Prostate gland (tissue), 2 donors: ENCODE results near the gene CEP85. TPM values are rescaled to one million over a fixed set of nuclear protein-coding genes. Genes with fewer than 3 reads are reported as not detected.

ENCODE experiments used
- DNase-seq: peaks from one replicate; pipeline ENCODE4 v3.0.0-alpha.2; 2019; ENCODE audit warnings: low spot score
- H3K27ac ChIP-seq, 2 donors: fragments of 200-600 bp; sonication (generic); 2 replicates each; pipeline ENCODE4 v1.5.1; 2017 to 2019
- H3K27me3 ChIP-seq: fragments of 200-600 bp; sonication (generic); replicated peaks from 2 replicates; pipeline ENCODE4 v1.5.1; 2019; ENCODE audit not compliant: insufficient read depth
- H3K36me3 ChIP-seq, 2 donors: fragments of 200-600 bp; sonication (generic); 1 replicate in 1 of 2; 2 replicates in 1 of 2; pipeline versions ENCODE4 v1.5.1 to v1.8.1; 2017 to 2019
- H3K4me1 ChIP-seq: fragments of 200-600 bp; sonication (generic); replicated peaks from 2 replicates; pipeline ENCODE4 v1.5.1; 2019
- H3K4me3 ChIP-seq, 2 donors: fragments of 200-600 bp; sonication (generic); 2 replicates each; pipeline ENCODE4 v1.5.1; 2017 to 2019
- H3K9me3 ChIP-seq: fragments of 200-600 bp; sonication (generic); 2 replicates; pipeline ENCODE4 v1.5.1; 2017
- CTCF ChIP-seq, 4 experiments: fragments of 200-600 bp in 2 of 4; fragments of 450-650 bp in 2 of 4; sonication (generic) in 2 of 4; IDR thresholded peaks; 1 replicate in 3 of 4; 2 replicates in 1 of 4; pipeline ENCODE4 v1.5.1; 2016 to 2019; ENCODE audit warnings: antibody characterized with exemption in 4 of 4, mild to moderate bottlenecking in 2 of 4, moderate library complexity in 2 of 4
- POLR2A ChIP-seq: fragments of 450-650 bp; IDR thresholded peaks from one replicate; pipeline ENCODE4 v1.6.1; 2016; ENCODE audit warnings: antibody characterized with exemption, mild to moderate bottlenecking
- POLR2AphosphoS5 ChIP-seq: sonication (generic); formaldehyde crosslinking; IDR thresholded peaks from one replicate; pipeline ENCODE4 v1.6.1; 2017; ENCODE audit warnings: antibody characterized with exemption
- WGBS: methylation state at CpG from one replicate; pipeline ENCODE4 v1.1.5; 2018; 5-methylcytosine and 5-hydroxymethylcytosine counted together
- intact Hi-C: fragments of 100-400 bp; cut with DNase I; formaldehyde crosslinking; loops from one replicate; pipeline ENCODE4 v1.14.2; 2022
- total RNA-seq, 2 donors: library from RNA; depleted of rRNA; stranded (reverse); fragments of >200 nt; gene quantifications; one replicate each; pipeline ENCODE4 v1.1.0, GENCODE V29; 2016

CEP85 gene
- total RNA-seq, 2 donors from 2014 or later = 3.4 to 21.0 TPM

GRCh38 chr1:26277719-26278118 lies 43.7 kb downstream of the CEP85 start:
- H3K4me3 ChIP-seq = no peak overlapping the region
- TF ChIP-seq POLR2A (no peak), CTCF (IDR thresholded peaks at IDR 0.05) (no peak), POLR2AphosphoS5 (no peak)
- intact Hi-C loops = loop anchor here (5.0 kb wide), 2 partner anchors 45 to 165 kb away; partner anchors contain the start of genes CEP85 and PDIK1L
- no peaks in the 10 kb centered on the region for H3K27me3 ChIP-seq
- 92% methylated on average over 1 of the region's 1 CpG for WGBS
- no peak for DNase-seq
- peak overlapping the region; percentile 87 to 92 for H3K27ac ChIP-seq
- H3K36me3 ChIP-seq = no peaks in the 10 kb centered on the region
- peaks cover 23% of the 10 kb centered on the region for H3K4me1 ChIP-seq
- no peaks in the 10 kb centered on the region for H3K9me3 ChIP-seq

- Histone ChIP-seq H3K4me1 (peaks cover 23% of the 10 kb centered on the region), H3K36me3 (no peaks in the 10 kb centered on the region), H3K27me3 (no peaks in the 10 kb centered on the region), H3K27ac (peak overlapping the region; percentile 87 to 92), H3K9me3 (no peaks in the 10 kb centered on the region), H3K4me3 (no peak overlapping the region)
- TF ChIP-seq POLR2A = peak; percentile 27
- peak; percentile 82 for TF ChIP-seq POLR2AphosphoS5
- TF ChIP-seq CTCF (IDR thresholded peaks at IDR 0.05) = no peak
- intact Hi-C loops = loop anchor here (5.0 kb wide), 2 partner anchors 46 to 166 kb away; partner anchors contain the start of genes CEP85 and PDIK1L
- WGBS = 15% methylated on average over 4 of the region's 4 CpGs
- peak; percentile 88 for DNase-seq
These were observed 44.3 kb downstream of the CEP85 start for GRCh38 chr1:26278303-26278702.

- WGBS = 36% methylated on average over 9 of the region's 9 CpGs
- peak overlapping the region; percentile 87 to 92 for H3K27ac ChIP-seq
- peak; percentile 46 for DNase-seq
- intact Hi-C loops = loop anchor here (5.0 kb wide), 2 partner anchors 47 to 167 kb away; partner anchors contain the start of genes CEP85 and PDIK1L
- no peaks in the 10 kb centered on the region for H3K27me3 ChIP-seq
- H3K4me1 ChIP-seq = peaks cover 23% of the 10 kb centered on the region
- TF ChIP-seq CTCF (IDR thresholded peaks at IDR 0.05) = no peak
- peak; percentile 0 for TF ChIP-seq POLR2AphosphoS5
- no peaks in the 10 kb centered on the region for H3K36me3 ChIP-seq
- H3K9me3 ChIP-seq = no peaks in the 10 kb centered on the region
- peak overlapping the region; percentile 77 to 91 for H3K4me3 ChIP-seq
These were observed 44.9 kb downstream of the CEP85 start for GRCh38 chr1:26278724-26279455.

- Histone ChIP-seq H3K4me3 (peak within 1 kb of the TSS; percentile 77 to 91), H3K36me3 (no peaks in the 10 kb centered on the region), H3K9me3 (no peaks in the 10 kb centered on the region), H3K4me1 (peaks cover 23% of the 10 kb centered on the region), H3K27ac (peak within 1 kb of the TSS; percentile 87 to 92), H3K27me3 (no peaks in the 10 kb centered on the region)
- TF ChIP-seq POLR2AphosphoS5 (peak; percentile 89), CTCF (IDR thresholded peaks at IDR 0.05) (peak in 3 of 4 experiments; percentile 11 to 45 (median 36)), POLR2A (peak; percentile 99)
- WGBS = 2% methylated on average over 56 of the region's 66 CpGs
- peak; percentile 87 for DNase-seq
- intact Hi-C loops = loop anchor here (5.0 kb wide), 2 partner anchors 47 to 167 kb away; partner anchors contain the start of genes CEP85 and PDIK1L
These were observed 45.7 kb downstream of the CEP85 start, which contains the start of gene SH3BGRL3 for GRCh38 chr1:26279456-26280332. Gene SH3BGRL3, plus strand, starts transcription at chr1:26280086. Its CDS starts 70 bp downstream, at chr1:26280156.
